Thoracic aorta (tissue), 2 donors: ENCODE measurements around the gene GLYATL1. TPM values are rescaled to one million over a fixed set of nuclear protein-coding genes. Genes with fewer than 3 reads are reported as not detected.

Experiments
- ATAC-seq: fragments of 150-250 bp; one replicate; pipeline ENCODE4 v1.8.0; 2017; ENCODE audit warnings: low read depth; ENCODE audit not compliant: insufficient number of reproducible peaks, low FRiP score
- DNase-seq: peaks from one replicate; pipeline ENCODE4 v3.0.0-alpha.2; 2020; ENCODE audit warnings: low spot score
- H3K27ac ChIP-seq, 2 donors: fragments of 200-600 bp; sonication (generic); 1 replicate in 1 of 2; 2 replicates in 1 of 2; pipeline ENCODE4 v1.5.1; 2016; ENCODE audit warnings: mild to moderate bottlenecking in 2 of 2, moderate library complexity in 2 of 2
- H3K27me3 ChIP-seq: fragments of 200-600 bp; sonication (generic); replicated peaks from 2 replicates; pipeline ENCODE4 v1.6.0; 2016; ENCODE audit warnings: mild to moderate bottlenecking; ENCODE audit not compliant: insufficient read depth
- H3K36me3 ChIP-seq: fragments of 200-600 bp; sonication (generic); one replicate; pipeline ENCODE4 v1.5.1; 2016
- H3K4me1 ChIP-seq, 2 donors: fragments of 200-600 bp; sonication (generic); 1 replicate in 1 of 2; 2 replicates in 1 of 2; pipeline versions ENCODE4 v1.5.1 to v1.6.0; 2016; ENCODE audit warnings: low read depth in 2 of 2, mild to moderate bottlenecking in 1 of 2; ENCODE audit not compliant: control insufficient read depth in 1 of 2
- H3K4me3 ChIP-seq: fragments of 200-600 bp; sonication (generic); 2 replicates; pipeline ENCODE4 v1.5.1; 2016; ENCODE audit warnings: mild to moderate bottlenecking
- H3K9me3 ChIP-seq: fragments of 200-600 bp; sonication (generic); 2 replicates; pipeline ENCODE4 v1.5.1; 2016
- CTCF ChIP-seq: fragments of 200-600 bp; sonication (generic); IDR thresholded peaks from one replicate; pipeline ENCODE4 v1.5.1; 2019; ENCODE audit warnings: antibody characterized with exemption
- total RNA-seq, 2 donors: library from RNA; depleted of rRNA; stranded (reverse); fragments of >200 nt; gene quantifications; one replicate each; pipeline versions ENCODE4 v1.1.0 to v1.2.3, GENCODE V29; 2016

GLYATL1 gene
- total RNA-seq, 2 donors from 2014 or later, result not detected

GRCh38 chr11:58913685-58914084 lies 25.6 kb upstream of the GLYATL1 start:
- Histone ChIP-seq H3K27ac (no peak overlapping the region), H3K4me1 (no peaks in the 10 kb centered on the region), H3K9me3 (peaks cover 7% of the 10 kb centered on the region), H3K27me3 (no peaks in the 10 kb centered on the region), H3K36me3 (no peaks in the 10 kb centered on the region), H3K4me3 (no peak overlapping the region)
- no peak for TF ChIP-seq CTCF
- DNase-seq, result no peak
- no peak for ATAC-seq

GRCh38 chr11:58914821-58915543 lies 24.3 kb upstream of the GLYATL1 start:
- Histone ChIP-seq H3K9me3 (peaks cover 7% of the 10 kb centered on the region), H3K36me3 (no peaks in the 10 kb centered on the region), H3K27ac (no peak overlapping the region), H3K4me3 (no peak overlapping the region), H3K4me1 (no peaks in the 10 kb centered on the region), H3K27me3 (no peaks in the 10 kb centered on the region)
- ATAC-seq, result no peak
- no peak for TF ChIP-seq CTCF
- DNase-seq, result no peak

- no peak for TF ChIP-seq CTCF
- Histone ChIP-seq H3K27me3 (no peaks in the 10 kb centered on the region), H3K4me1 (no peaks in the 10 kb centered on the region), H3K9me3 (peaks cover 7% of the 10 kb centered on the region), H3K4me3 (no peak overlapping the region), H3K36me3 (no peaks in the 10 kb centered on the region), H3K27ac (no peak overlapping the region)
- ATAC-seq (no peak), DNase-seq (no peak)
Observed at GRCh38 chr11:58916637-58917036, 22.7 kb upstream of the GLYATL1 start.

- no peaks in the 10 kb centered on the region for H3K4me1 ChIP-seq
- no peaks in the 10 kb centered on the region for H3K36me3 ChIP-seq
- ATAC-seq, result no peak
- H3K9me3 ChIP-seq, result peaks cover 7% of the 10 kb centered on the region
- H3K27ac ChIP-seq, result no peak overlapping the region
- TF ChIP-seq CTCF, result no peak
- no peak for DNase-seq
- no peaks in the 10 kb centered on the region for H3K27me3 ChIP-seq
- no peak overlapping the region for H3K4me3 ChIP-seq
Observed at GRCh38 chr11:58917159-58917783, 22.0 kb upstream of the GLYATL1 start.

- DNase-seq (no peak), ATAC-seq (no peak)
- H3K27ac ChIP-seq, result no peak overlapping the region
- no peaks in the 10 kb centered on the region for H3K4me1 ChIP-seq
- peaks cover 7% of the 10 kb centered on the region for H3K9me3 ChIP-seq
- no peak for TF ChIP-seq CTCF
- H3K36me3 ChIP-seq, result no peaks in the 10 kb centered on the region
- no peaks in the 10 kb centered on the region for H3K27me3 ChIP-seq
- no peak overlapping the region for H3K4me3 ChIP-seq
Observed at GRCh38 chr11:58919561-58919960, 19.7 kb upstream of the GLYATL1 start.
